RWPE2 (cell line): ENCODE results near the gene CLIC3.
A peak's percentile ranks its signal among the peaks of the same experiment; 100 is the strongest.
"Not testable (repeated sequence)": the region's sequence is repeated elsewhere in the genome, so short reads cannot be mapped to it uniquely, and the experiment has no call there.

ENCODE experiments used
- ATAC-seq: fragments of 200-7000 bp; cut with Tn5 transposase; 3 replicates; pipeline ENCODE4 v1.9.1; 2021; ENCODE audit warnings: low read depth
- DNase-seq: peaks from one replicate; pipeline ENCODE4 v3.0.0-alpha.2; 2020; ENCODE audit warnings: low spot score
- H3K27ac ChIP-seq: fragments of 450-650 bp; 2 replicates; pipeline ENCODE4 v1.5.1; 2017; ENCODE audit warnings: mild to moderate bottlenecking; ENCODE audit not compliant: poor library complexity, severe bottlenecking
- H3K27me3 ChIP-seq: fragments of 250-450 bp; sonication (Bioruptor Pico); 2 replicates; pipeline ENCODE4 v1.5.1; 2021; ENCODE audit warnings: mild to moderate bottlenecking, moderate library complexity; ENCODE audit not compliant: insufficient read depth, poor library complexity, severe bottlenecking
- H3K36me3 ChIP-seq: fragments of 250-450 bp; sonication (Bioruptor Pico); 2 replicates; pipeline ENCODE4 v1.5.1; 2020; ENCODE audit warnings: low read depth, mild to moderate bottlenecking, moderate library complexity
- H3K4me1 ChIP-seq: fragments of 250-450 bp; sonication (Bioruptor Pico); 2 replicates; pipeline ENCODE4 v1.5.1; 2021; ENCODE audit warnings: mild to moderate bottlenecking, moderate library complexity; ENCODE audit not compliant: insufficient read depth, poor library complexity, severe bottlenecking
- H3K4me3 ChIP-seq: fragments of 250-450 bp; sonication (Bioruptor Pico); 2 replicates; pipeline ENCODE4 v1.5.1; 2021; ENCODE audit warnings: mild to moderate bottlenecking, moderate library complexity; ENCODE audit not compliant: severe bottlenecking
- H3K9me3 ChIP-seq: fragments of 250-450 bp; sonication (Bioruptor Pico); 2 replicates; pipeline ENCODE4 v1.5.1; 2021; ENCODE audit warnings: mild to moderate bottlenecking, moderate library complexity; ENCODE audit not compliant: severe bottlenecking
- TF ChIP-seq, protein P1 (sequence below): fragments of 450-650 bp; IDR thresholded peaks from one replicate; pipeline ENCODE4 v1.5.1; 2017; ENCODE audit warnings: mild to moderate bottlenecking, moderate library complexity; ENCODE audit not compliant: poor library complexity, severe bottlenecking

The CLIC3 gene

DNA sequence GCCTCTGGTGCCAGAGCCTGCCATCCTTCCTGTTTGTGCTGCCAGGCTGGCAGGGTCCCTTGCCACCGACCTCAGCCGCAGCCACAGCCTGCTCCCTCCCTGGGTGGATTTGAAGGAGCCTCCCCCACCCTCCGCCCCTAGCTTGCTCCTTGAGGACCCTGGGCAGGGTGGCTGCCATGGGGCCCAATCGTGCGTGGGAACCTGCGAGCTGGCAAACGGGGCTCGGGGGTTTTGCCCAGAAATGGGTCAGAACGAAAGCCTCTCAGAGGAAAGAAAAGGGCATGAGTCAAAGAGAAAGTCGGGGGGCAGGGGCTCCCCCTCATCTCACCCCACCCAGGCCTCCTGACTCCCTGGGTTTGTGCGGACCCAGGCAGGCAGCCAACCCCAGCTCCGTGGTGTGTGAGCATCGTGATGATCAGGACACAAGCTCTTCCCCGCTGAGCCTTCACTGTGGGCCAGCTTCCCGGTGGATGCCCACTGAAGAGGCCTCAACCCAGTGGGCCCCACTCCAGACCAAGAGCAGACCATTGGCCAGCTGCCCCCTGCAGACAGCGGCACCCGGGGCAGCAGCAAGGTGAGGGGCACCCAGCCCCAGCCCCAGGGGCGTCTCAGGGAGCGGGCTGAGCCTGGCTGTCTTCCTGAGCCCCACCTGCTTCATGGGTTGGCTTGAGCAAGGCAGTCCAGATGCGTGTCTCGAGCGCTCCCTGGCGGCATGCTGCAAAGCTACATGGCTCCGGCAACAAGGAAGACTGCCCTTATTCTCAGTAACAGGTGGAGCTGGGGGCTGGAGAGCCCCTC lies 38.5 kb upstream of the CLIC3 start:
- Histone ChIP-seq H3K4me3 (no peak overlapping the region), H3K36me3 (peaks cover 9% of the 10 kb centered on the region), H3K27me3 (no peaks in the 10 kb centered on the region), H3K4me1 (peaks cover 4% of the 10 kb centered on the region), H3K9me3 (no peaks in the 10 kb centered on the region), H3K27ac (no peak overlapping the region)
- TF ChIP-seq, protein P1, sequence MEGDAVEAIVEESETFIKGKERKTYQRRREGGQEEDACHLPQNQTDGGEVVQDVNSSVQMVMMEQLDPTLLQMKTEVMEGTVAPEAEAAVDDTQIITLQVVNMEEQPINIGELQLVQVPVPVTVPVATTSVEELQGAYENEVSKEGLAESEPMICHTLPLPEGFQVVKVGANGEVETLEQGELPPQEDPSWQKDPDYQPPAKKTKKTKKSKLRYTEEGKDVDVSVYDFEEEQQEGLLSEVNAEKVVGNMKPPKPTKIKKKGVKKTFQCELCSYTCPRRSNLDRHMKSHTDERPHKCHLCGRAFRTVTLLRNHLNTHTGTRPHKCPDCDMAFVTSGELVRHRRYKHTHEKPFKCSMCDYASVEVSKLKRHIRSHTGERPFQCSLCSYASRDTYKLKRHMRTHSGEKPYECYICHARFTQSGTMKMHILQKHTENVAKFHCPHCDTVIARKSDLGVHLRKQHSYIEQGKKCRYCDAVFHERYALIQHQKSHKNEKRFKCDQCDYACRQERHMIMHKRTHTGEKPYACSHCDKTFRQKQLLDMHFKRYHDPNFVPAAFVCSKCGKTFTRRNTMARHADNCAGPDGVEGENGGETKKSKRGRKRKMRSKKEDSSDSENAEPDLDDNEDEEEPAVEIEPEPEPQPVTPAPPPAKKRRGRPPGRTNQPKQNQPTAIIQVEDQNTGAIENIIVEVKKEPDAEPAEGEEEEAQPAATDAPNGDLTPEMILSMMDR, result peak; percentile 94
- ATAC-seq, result peak; percentile 82
- DNase-seq, result no peak

DNA sequence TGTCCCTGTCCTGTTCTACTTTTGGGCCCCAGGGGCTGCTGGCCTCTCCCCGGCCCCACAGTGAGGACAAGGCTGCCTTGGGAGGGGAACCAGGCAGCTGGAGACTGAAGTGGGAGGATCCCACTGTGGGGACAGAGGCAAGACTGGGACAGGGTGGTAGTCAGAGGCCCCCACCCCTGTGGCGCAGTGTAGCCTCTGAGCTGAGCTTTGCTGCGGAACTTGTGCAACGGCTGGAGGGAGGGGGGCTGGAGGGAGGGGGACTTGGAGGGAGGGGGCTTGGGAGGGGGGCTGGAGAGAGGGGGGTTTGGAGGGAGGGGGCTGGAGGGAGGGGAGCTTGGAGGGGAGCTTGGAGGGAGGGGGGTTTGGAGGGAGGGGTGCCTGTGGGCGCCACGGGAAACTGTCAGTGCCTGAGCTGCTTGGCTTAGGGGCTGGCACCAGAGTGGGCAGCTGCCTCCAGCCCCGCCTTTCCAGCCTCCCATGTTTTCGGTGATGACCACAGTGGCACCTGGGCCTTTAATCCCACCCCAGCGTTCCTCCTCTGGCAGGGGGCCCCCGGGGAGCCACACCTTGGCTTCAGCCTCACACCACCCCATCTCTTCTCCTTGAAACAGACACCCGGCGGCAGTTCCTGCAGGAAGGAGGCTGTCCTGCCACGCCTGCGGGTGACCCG lies 37.8 kb upstream of the CLIC3 start:
- Histone ChIP-seq H3K36me3 (peaks cover 9% of the 10 kb centered on the region), H3K4me1 (peaks cover 4% of the 10 kb centered on the region), H3K4me3 (no peak overlapping the region), H3K27ac (no peak overlapping the region), H3K27me3 (no peaks in the 10 kb centered on the region), H3K9me3 (no peaks in the 10 kb centered on the region)
- TF ChIP-seq, protein P1, result no peak
- DNase-seq, result no peak
- no peak for ATAC-seq

DNA sequence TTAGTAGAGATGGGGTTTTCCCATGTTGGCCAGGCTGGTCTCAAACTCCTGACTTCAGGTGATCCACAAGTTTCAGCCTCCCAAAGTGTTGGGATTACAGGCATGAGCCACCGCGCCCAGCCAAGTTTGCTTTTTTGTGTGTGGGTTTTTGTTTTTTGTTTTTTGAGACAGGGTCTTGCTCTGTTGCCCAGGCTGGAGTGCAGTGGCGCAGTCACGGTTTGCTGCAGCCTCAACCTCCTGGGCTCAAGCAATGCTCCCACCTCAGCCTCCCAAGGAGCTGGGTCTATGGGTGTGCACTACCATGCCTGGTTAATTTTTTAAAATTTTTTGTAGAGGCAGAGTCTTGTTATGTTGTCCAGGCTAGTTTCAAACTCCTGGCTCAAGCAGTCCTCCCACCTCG lies 37.1 kb upstream of the CLIC3 start:
- H3K9me3 ChIP-seq, ATAC-seq, H3K27me3 ChIP-seq, H3K4me3 ChIP-seq, H3K27ac ChIP-seq, DNase-seq, H3K36me3 ChIP-seq, H3K4me1 ChIP-seq: not testable (repeated sequence)

DNA sequence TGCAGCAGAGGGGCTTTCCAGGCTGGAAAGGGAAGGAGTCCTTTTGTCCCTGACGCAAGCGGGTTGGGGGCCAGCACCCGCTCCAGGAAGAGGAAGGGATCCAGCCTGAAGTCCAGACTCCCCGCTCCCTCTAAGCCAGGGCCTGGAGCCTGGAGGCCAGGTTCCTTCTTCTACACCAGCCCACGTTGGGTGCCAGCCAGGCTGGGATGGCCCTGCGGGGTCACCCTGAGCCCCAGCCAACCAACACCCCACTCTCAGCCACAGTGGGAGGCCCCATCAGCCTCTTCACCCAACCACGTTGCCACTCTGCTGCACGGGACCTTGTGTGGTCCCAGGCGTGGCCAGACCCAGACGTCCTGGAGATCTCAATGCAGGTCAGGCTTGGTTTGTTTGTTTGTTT lies 36.5 kb upstream of the CLIC3 start:
- TF ChIP-seq, protein P1, result no peak
- DNase-seq (no peak), ATAC-seq (no peak)
- no peaks in the 10 kb centered on the region for H3K27me3 ChIP-seq
- H3K9me3 ChIP-seq, result no peaks in the 10 kb centered on the region
- no peak overlapping the region for H3K27ac ChIP-seq
- H3K4me3 ChIP-seq, result no peak overlapping the region
- H3K4me1 ChIP-seq, result peaks cover 4% of the 10 kb centered on the region
- no peaks in the 10 kb centered on the region for H3K36me3 ChIP-seq

DNA sequence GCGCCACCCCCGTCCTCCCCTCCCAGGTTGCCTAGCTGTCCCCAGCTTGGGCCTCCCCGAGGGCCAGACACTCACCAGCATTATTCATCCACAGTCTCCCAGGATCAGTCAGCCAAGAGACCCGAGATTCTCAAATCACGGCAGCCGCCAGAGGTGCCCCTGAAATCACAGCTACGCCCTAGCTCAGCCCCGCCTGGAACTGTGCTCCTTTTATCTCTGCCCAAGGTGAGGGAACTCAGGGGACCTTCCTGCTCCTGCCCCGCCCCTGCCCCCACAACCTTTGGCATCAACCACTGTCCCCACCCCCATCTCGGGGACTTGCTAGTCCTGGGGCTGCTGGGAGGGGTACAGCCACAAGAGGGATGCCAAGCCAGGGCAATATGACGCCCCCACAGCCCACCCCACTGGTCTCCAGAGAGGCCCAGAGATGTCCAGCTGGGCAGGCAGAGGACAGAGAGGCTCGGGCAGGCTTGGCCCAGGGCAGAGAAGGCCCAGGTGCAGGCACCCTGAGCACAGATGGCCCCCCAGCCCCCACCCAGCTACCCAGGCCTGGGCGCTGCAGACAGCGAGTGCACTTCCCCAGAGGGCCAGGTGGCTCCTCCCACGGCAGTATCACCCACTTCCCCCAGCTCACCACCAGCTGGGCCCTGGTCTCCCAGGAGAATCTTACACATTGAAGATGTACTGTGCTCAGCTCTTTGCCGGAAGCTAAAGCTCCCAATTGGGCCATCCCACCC lies 35.7 kb upstream of the CLIC3 start, which contains the start of gene FUT7:
Gene FUT7 (minus strand): TSS at position 185 of the 737 bp plus-strand sequence. CDS start 97 bp downstream, at position 88.
- no peak for ATAC-seq
- no peaks in the 10 kb centered on the region for H3K27me3 ChIP-seq
- TF ChIP-seq, protein P1, result no peak
- no peak for DNase-seq
- H3K27ac ChIP-seq, result no peak within 1 kb of the TSS
- peaks cover 4% of the 10 kb centered on the region for H3K4me1 ChIP-seq
- H3K36me3 ChIP-seq, result no peaks in the 10 kb centered on the region
- no peak within 1 kb of the TSS for H3K4me3 ChIP-seq
- no peaks in the 10 kb centered on the region for H3K9me3 ChIP-seq
